Endothelial cell of umbilical vein (primary cell): ENCODE measurements around the gene FAM124B. TPM values are rescaled to one million over a fixed set of nuclear protein-coding genes. Genes with fewer than 3 reads are reported as not detected.

Source experiments
- BruUV-seq: library from RNA; stranded (reverse); fragments of 400-500 nt; replicated peaks from 2 replicates; lab custom pipeline; 2021; lab: Mats Ljungman, UMichigan
- CTCF ChIA-PET: fragments of 300-600, 350-600 bp; sonication (Branson Sonifier 250); formaldehyde crosslinking; loops from one replicate; lab custom pipeline; 2021; ENCODE audit warnings: antibody characterized with exemption, inconsistent platforms; lab: Charles Lee
- POLR2A ChIA-PET: fragments of 300-600, 350-600 bp; sonication (Branson Sonifier 250); formaldehyde crosslinking; loops from one replicate; lab custom pipeline; 2021; ENCODE audit warnings: antibody characterized with exemption, inconsistent platforms; lab: Charles Lee
- DNase-seq: peaks from one replicate; pipeline ENCODE4 v3.0.0-alpha.2; 2011; ENCODE audit warnings: low read depth, low spot score
- FAIRE-seq: peaks from 2 replicates; lab custom pipeline; 2011; peaks lifted over from hg19 to GRCh38; lab: Jason Lieb, UNC
- H2AFZ ChIP-seq: 2 replicates; pipeline ENCODE4 v1.6.0; 2012; ENCODE audit warnings: low read depth, low read length, control low read depth, inconsistent platforms
- H3K27ac ChIP-seq: 2 replicates; pipeline ENCODE4 v1.5.1; 2011; ENCODE audit warnings: low read depth, mild to moderate bottlenecking, control low read depth, low read length, moderate library complexity; ENCODE audit not compliant: insufficient read depth
- H3K27me3 ChIP-seq, 2 experiments: 2 replicates each; pipeline versions ENCODE4 v1.6.0 to v1.6.1; 2011; ENCODE audit warnings: low read length in 2 of 2, mixed read lengths in 1 of 2; ENCODE audit not compliant: control insufficient read depth in 2 of 2, insufficient read depth in 2 of 2
- H3K36me3 ChIP-seq, 2 experiments: 2 replicates in 1 of 2; 3 replicates in 1 of 2; pipeline ENCODE4 v1.5.1; 2011; ENCODE audit warnings: low read length in 2 of 2, mild to moderate bottlenecking in 1 of 2, moderate library complexity in 1 of 2; ENCODE audit not compliant: control insufficient read depth in 2 of 2, insufficient read depth in 2 of 2; ENCODE audit errors: extremely low read depth in 1 of 2
- H3K4me1 ChIP-seq: 3 replicates; pipeline ENCODE4 v1.5.1; 2011; ENCODE audit warnings: mild to moderate bottlenecking, low read length; ENCODE audit not compliant: control insufficient read depth, insufficient read depth; ENCODE audit errors: extremely low read depth
- H3K4me2 ChIP-seq: 2 replicates; pipeline ENCODE4 v1.6.1; 2011; ENCODE audit warnings: low read length, control low read depth, mixed read lengths; ENCODE audit not compliant: insufficient read depth
- H3K4me3 ChIP-seq, 3 experiments: fragments of 200-600 bp in 1 of 3; sonication (generic), shearing (Covaris generic) in 1 of 3; replicated peaks in 1 of 3; 2 replicates each; pipeline ENCODE4 v1.5.1; 2011 to 2016; ENCODE audit warnings: control low read depth in 3 of 3, low read length in 3 of 3, mild to moderate bottlenecking in 2 of 3, inconsistent platforms in 1 of 3, low read depth in 1 of 3, moderate library complexity in 1 of 3; ENCODE audit not compliant: insufficient read depth in 1 of 3
- H3K79me2 ChIP-seq: 2 replicates; pipeline ENCODE4 v1.6.0; 2012; ENCODE audit warnings: low read length, inconsistent platforms; ENCODE audit not compliant: control insufficient read depth, insufficient read depth
- H3K9ac ChIP-seq: replicated peaks from 2 replicates; pipeline ENCODE3; 2011; ENCODE audit warnings: low read length, control low read depth; ENCODE audit not compliant: insufficient read depth; ENCODE audit errors: extremely low read depth
- H3K9me1 ChIP-seq: replicated peaks from 3 replicates; pipeline ENCODE4 v1.6.0; 2011; ENCODE audit warnings: mild to moderate bottlenecking, low read length; ENCODE audit not compliant: control insufficient read depth, insufficient read depth; ENCODE audit errors: extremely low read depth
- H3K9me3 ChIP-seq: replicated peaks from 2 replicates; pipeline ENCODE4 v1.5.1; 2012; ENCODE audit warnings: low read length, inconsistent platforms; ENCODE audit not compliant: control insufficient read depth, insufficient read depth
- H4K20me1 ChIP-seq: replicated peaks from 2 replicates; pipeline ENCODE3; 2011; ENCODE audit warnings: mild to moderate bottlenecking, low read length; ENCODE audit not compliant: control insufficient read depth, insufficient read depth; ENCODE audit errors: extremely low read depth
- EZH2 ChIP-seq: IDR thresholded peaks from 2 replicates; pipeline ENCODE4 v1.6.1; 2012; ENCODE audit warnings: borderline replicate concordance, low read depth, mild to moderate bottlenecking, moderate library complexity, low read length, inconsistent platforms; ENCODE audit not compliant: severe bottlenecking
- FOS ChIP-seq: IDR thresholded peaks from 2 replicates; pipeline ENCODE4 v1.6.1; 2011; ENCODE audit warnings: mild to moderate bottlenecking, low read length, moderate library complexity, borderline replicate concordance; ENCODE audit not compliant: insufficient read depth
- GATA2 ChIP-seq: IDR thresholded peaks from 2 replicates; pipeline ENCODE4 v1.7.0; 2011; ENCODE audit warnings: low read depth, mild to moderate bottlenecking, moderate library complexity, mixed read lengths, low read length; ENCODE audit not compliant: insufficient read length, insufficient read depth
- JUN ChIP-seq: IDR thresholded peaks from 2 replicates; pipeline ENCODE4 v1.6.1; 2011; ENCODE audit warnings: borderline replicate concordance, low read depth; ENCODE audit not compliant: insufficient read length, insufficient read depth
- MYC ChIP-seq: IDR thresholded peaks from one replicate; pipeline ENCODE4 v1.6.1; 2011; ENCODE audit warnings: mild to moderate bottlenecking, low read depth, low read length
- POLR2A ChIP-seq: IDR thresholded peaks from 2 replicates; pipeline ENCODE4 v1.6.1; 2012; ENCODE audit warnings: low read depth, mild to moderate bottlenecking, control low read depth, low read length
- POLR2AphosphoS5 ChIP-seq: IDR thresholded peaks from 2 replicates; pipeline ENCODE4 v1.6.1; 2012; ENCODE audit warnings: low read depth, mild to moderate bottlenecking, control low read depth, low read length, moderate library complexity; ENCODE audit not compliant: insufficient read depth
- dilution Hi-C: fragments of 300-500 bp; cut with MboI; formaldehyde crosslinking; loops from one replicate; pipeline ENCODE4 v1.15.0; 2019; ENCODE audit warnings: low sequenced_read_pairs; ENCODE audit not compliant: extremely low pct_ligation_motif_present
- intact Hi-C: fragments of 100-400 bp; cut with micrococcal nuclease; formaldehyde crosslinking; loops from one replicate; pipeline ENCODE4 v1.10.0; 2022
- polyA plus RNA-seq, 4 experiments: library from polyadenylated mRNA; depleted of rRNA in 3 of 4; stranded (reverse) in 3 of 4; unstranded in 1 of 4; fragments of >200 nt; gene quantifications; 2 replicates each; pipeline versions ENCODE4 v1.2.1 to v1.2.3, GENCODE V29; 2011 to 2012; ENCODE audit warnings: missing spikeins in 1 of 4
- total RNA-seq: library from RNA; stranded (reverse); gene quantifications from 2 replicates; pipeline ENCODE4 v1.2.3, GENCODE V29; 2021
- TF ChIP-seq, protein P1 (sequence below): IDR thresholded peaks from 2 replicates; pipeline ENCODE4 v1.6.1; 2011; ENCODE audit not compliant: insufficient read depth, insufficient read length
- TF ChIP-seq, protein P2 (sequence below), 2 donors: IDR thresholded peaks; 1 replicate in 1 of 2; 2 replicates in 1 of 2; pipeline ENCODE4 v1.5.1; 2011; ENCODE audit warnings: low read length in 2 of 2, mild to moderate bottlenecking in 2 of 2, moderate library complexity in 2 of 2, control low read depth in 1 of 2, inconsistent platforms in 1 of 2, low read depth in 1 of 2; ENCODE audit not compliant: insufficient read depth in 1 of 2; ENCODE audit errors: extremely low read depth in 1 of 2

FAM124B gene
- total and polyA plus RNA-seq, 2 donors (not counting 3 experiments of a cell fraction or from before 2014, with no cell fraction given) = 82.0 to 119 TPM

DNA sequence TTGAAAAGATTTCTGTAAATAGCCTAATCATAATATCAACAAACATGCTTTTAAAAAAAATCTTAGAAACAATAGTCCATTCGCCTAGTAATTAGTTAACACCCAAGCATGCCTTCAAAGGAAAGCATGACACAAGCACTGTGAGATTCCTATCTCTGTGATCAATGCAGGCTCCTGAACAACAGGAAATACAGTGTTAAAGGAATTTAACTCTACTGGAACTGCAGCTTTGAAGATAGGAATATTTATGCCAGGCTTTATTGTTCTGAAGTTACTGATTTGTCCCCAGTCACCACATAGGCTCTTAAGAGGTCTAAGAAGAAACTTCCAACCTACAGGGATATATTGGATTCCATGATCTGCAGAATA, 15.4 kb upstream of the FAM124B start:
- FAIRE-seq (peak; percentile 87), DNase-seq (peak; percentile 94)
- Histone ChIP-seq H3K9me3 (no peaks in the 10 kb centered on the region), H3K36me3 (no peaks in the 10 kb centered on the region), H3K4me3 (no peak overlapping the region), H3K9ac (peak overlapping the region; percentile 44), H4K20me1 (no peaks in the 10 kb centered on the region), H3K27ac (peak overlapping the region; percentile 89), H2AFZ (no peak overlapping the region), H3K9me1 (no peaks in the 10 kb centered on the region), H3K4me2 (peak overlapping the region; percentile 32), H3K27me3 (no peaks in the 10 kb centered on the region), H3K4me1 (peaks cover 19% of the 10 kb centered on the region), H3K79me2 (no peaks in the 10 kb centered on the region)
- peak; percentile 86 for TF ChIP-seq JUN
- TF ChIP-seq GATA2 = peak; percentile 96
- TF ChIP-seq FOS = no peak
- peak; percentile 74 for TF ChIP-seq POLR2AphosphoS5
- TF ChIP-seq, protein P1, sequence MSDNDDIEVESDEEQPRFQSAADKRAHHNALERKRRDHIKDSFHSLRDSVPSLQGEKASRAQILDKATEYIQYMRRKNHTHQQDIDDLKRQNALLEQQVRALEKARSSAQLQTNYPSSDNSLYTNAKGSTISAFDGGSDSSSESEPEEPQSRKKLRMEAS = peak; percentile 42
- no peak for TF ChIP-seq MYC
- TF ChIP-seq POLR2A = no peak
- no peak for TF ChIP-seq EZH2
- TF ChIP-seq, protein P2, sequence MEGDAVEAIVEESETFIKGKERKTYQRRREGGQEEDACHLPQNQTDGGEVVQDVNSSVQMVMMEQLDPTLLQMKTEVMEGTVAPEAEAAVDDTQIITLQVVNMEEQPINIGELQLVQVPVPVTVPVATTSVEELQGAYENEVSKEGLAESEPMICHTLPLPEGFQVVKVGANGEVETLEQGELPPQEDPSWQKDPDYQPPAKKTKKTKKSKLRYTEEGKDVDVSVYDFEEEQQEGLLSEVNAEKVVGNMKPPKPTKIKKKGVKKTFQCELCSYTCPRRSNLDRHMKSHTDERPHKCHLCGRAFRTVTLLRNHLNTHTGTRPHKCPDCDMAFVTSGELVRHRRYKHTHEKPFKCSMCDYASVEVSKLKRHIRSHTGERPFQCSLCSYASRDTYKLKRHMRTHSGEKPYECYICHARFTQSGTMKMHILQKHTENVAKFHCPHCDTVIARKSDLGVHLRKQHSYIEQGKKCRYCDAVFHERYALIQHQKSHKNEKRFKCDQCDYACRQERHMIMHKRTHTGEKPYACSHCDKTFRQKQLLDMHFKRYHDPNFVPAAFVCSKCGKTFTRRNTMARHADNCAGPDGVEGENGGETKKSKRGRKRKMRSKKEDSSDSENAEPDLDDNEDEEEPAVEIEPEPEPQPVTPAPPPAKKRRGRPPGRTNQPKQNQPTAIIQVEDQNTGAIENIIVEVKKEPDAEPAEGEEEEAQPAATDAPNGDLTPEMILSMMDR (IDR thresholded peaks at IDR 0.05; ENCODE audit: extremely low read depth in 1 of 2, insufficient read depth in 1 of 2, low read depth in 1 of 2, low read length in 2 of 2) = no peak
- no TSS peak for BruUV-seq
- dilution Hi-C loops (no loop called here), intact Hi-C loops (loop anchor here (1.0 kb wide), 3 partner anchors 10 to 25 kb away; partner anchors contain the start of gene FAM124B)
- ChIA-PET CTCF (interaction anchor here (1.0 to 2.0 kb wide), 5 partner anchors 9 to 32 kb away, joined by 3 to 9 read pairs (median 4); partner anchors contain the start of gene FAM124B), POLR2A (interaction anchor here (1.4 to 1.8 kb wide), 3 partner anchors 9 to 25 kb away, joined by 4 to 15 read pairs (median 5); partner anchors contain the start of gene FAM124B)
